ENCODE measurements around the gene CPAMD8. TPM values are rescaled to one million over a fixed set of nuclear protein-coding genes. Genes with fewer than 3 reads are reported as not detected.

Gene CPAMD8
- total RNA-seq, 3 donors from 2014 or later = 2.3 to 5.8 (median 3.1) TPM

DNA sequence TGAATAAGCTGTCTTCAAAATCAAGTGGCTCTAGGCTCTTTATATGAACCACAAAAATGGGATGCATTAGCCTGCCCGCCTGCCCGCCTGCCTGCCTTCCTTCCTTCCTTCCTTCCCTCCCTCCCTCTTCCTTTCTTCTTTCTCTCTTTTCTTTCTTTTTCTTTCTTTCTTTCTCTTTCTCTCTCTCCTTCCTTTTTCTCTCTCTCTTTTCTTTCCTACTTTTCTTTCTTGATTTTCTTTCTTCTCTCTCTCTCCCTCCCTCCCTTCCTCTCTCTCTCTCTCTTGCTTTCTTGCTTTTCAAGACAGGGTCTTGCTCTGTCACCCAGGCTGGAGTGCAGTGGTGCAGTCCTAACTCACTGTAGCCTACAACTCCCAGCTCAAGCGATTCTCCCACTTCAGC, 110.9 kb downstream of the CPAMD8 start:
- DNase-seq (no peak), ATAC-seq (no peak)
- Histone ChIP-seq H3K4me3 (no peak overlapping the region), H3K36me3 (ENCODE audit: low read depth) (no peaks in the 10 kb centered on the region), H3K9me3 (peaks cover 15% of the 10 kb centered on the region), H3K4me1 (ENCODE audit: low read depth) (no peaks in the 10 kb centered on the region)
- TF ChIP-seq, protein P1, sequence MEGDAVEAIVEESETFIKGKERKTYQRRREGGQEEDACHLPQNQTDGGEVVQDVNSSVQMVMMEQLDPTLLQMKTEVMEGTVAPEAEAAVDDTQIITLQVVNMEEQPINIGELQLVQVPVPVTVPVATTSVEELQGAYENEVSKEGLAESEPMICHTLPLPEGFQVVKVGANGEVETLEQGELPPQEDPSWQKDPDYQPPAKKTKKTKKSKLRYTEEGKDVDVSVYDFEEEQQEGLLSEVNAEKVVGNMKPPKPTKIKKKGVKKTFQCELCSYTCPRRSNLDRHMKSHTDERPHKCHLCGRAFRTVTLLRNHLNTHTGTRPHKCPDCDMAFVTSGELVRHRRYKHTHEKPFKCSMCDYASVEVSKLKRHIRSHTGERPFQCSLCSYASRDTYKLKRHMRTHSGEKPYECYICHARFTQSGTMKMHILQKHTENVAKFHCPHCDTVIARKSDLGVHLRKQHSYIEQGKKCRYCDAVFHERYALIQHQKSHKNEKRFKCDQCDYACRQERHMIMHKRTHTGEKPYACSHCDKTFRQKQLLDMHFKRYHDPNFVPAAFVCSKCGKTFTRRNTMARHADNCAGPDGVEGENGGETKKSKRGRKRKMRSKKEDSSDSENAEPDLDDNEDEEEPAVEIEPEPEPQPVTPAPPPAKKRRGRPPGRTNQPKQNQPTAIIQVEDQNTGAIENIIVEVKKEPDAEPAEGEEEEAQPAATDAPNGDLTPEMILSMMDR (IDR thresholded peaks at IDR 0.05) = no peak
- intact Hi-C loops (cut with DNase I, micrococcal nuclease) = no loop called here

GRCh38 chr19:16915135-16915534, 111.5 kb downstream of the CPAMD8 start:
- TF ChIP-seq, protein P1 (IDR thresholded peaks at IDR 0.05) = no peak
- Histone ChIP-seq H3K9me3 (peaks cover 15% of the 10 kb centered on the region), H3K4me1 (ENCODE audit: low read depth) (no peaks in the 10 kb centered on the region), H3K4me3 (no peak overlapping the region), H3K36me3 (ENCODE audit: low read depth) (no peaks in the 10 kb centered on the region)
- ATAC-seq = no peak
- intact Hi-C loops (cut with DNase I, micrococcal nuclease) = no loop called here
- no peak for DNase-seq

DNA sequence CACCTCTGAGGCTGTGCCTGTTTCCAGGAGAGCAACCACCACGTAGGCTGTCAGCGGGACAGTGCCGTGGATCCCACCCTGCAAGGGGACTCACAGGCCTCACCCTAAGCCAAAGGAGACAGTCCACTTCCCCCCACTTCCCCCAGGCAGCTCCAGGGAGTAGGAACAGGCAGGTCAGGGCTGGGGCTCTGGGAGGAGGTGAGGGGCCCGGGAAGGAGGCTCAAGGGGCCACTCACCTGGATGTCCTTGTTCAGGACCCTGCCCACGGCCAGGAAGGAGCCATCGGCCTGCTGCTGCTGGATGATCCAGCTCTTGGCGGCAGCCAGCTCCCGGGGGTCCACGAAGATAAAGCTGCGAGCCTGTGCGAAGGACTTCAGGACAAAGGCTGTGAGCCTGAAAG, 112.2 kb downstream of the CPAMD8 start:
- TF ChIP-seq, protein P1 (IDR thresholded peaks at IDR 0.05) = no peak
- no peaks in the 10 kb centered on the region for H3K36me3 ChIP-seq (ENCODE audit: low read depth)
- DNase-seq (no peak), ATAC-seq (no peak)
- intact Hi-C loops (cut with DNase I, micrococcal nuclease) = no loop called here
- peaks cover 15% of the 10 kb centered on the region for H3K9me3 ChIP-seq
- H3K4me1 ChIP-seq (ENCODE audit: low read depth) = no peaks in the 10 kb centered on the region
- H3K4me3 ChIP-seq = no peak overlapping the region

DNA sequence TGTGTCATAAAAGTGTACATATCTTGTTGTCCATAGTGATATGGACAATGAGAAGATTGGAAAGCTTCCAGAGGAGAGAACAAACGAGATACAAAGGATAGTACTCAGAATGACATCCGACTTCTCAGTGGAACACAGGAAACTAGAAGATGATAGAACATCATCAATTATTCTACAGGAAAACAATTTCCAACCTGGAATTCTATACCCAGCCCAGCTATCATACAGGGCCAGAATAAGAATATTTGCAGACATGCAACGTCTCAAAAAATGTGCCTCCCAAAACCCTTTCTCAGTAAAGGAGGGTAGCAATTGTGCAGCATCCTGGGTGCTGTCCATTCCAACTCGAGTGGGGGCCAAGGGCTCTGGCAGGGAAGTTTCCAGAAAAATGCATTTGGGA, 113.8 kb downstream of the CPAMD8 start:
- H3K9me3 ChIP-seq = peaks cover 15% of the 10 kb centered on the region
- no peaks in the 10 kb centered on the region for H3K4me1 ChIP-seq (ENCODE audit: low read depth)
- H3K36me3 ChIP-seq (ENCODE audit: low read depth) = no peaks in the 10 kb centered on the region
- intact Hi-C loops (cut with DNase I, micrococcal nuclease) = no loop called here
- DNase-seq (no peak), ATAC-seq (no peak)
- H3K4me3 ChIP-seq = no peak overlapping the region
- TF ChIP-seq, protein P1 (IDR thresholded peaks at IDR 0.05) = no peak

GRCh38 chr19:16911046-16911445, 115.6 kb downstream of the CPAMD8 start:
- Histone ChIP-seq H3K36me3 (ENCODE audit: low read depth) (no peaks in the 10 kb centered on the region), H3K4me1 (ENCODE audit: low read depth) (no peaks in the 10 kb centered on the region), H3K9me3 (peaks cover 15% of the 10 kb centered on the region), H3K4me3 (no peak overlapping the region)
- intact Hi-C loops (cut with DNase I, micrococcal nuclease) = no loop called here
- TF ChIP-seq, protein P1 (IDR thresholded peaks at IDR 0.05) = no peak
- no peak for ATAC-seq
- no peak for DNase-seq

DNA sequence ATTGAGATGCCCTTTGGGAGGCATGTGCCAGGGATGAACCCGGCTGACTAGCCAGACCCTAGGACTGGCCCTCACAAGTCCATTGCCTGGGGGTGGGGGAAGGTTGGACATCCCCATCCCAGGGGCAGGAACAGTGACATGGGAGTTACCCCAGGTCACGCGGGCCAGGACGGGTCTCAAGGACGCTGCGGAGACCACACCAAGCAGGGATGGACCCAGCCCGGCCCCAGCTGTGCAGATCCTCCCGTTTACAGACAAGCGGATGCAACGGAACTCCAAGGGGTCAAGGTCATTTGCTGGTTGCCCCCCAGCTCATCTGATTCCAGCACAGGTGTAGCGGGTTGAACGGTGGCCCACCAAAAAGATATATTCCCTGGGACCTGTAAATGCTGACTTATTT, 117.9 kb downstream of the CPAMD8 start:
- TF ChIP-seq, protein P1 (IDR thresholded peaks at IDR 0.05) = no peak
- ATAC-seq (no peak), DNase-seq (no peak)
- H3K36me3 ChIP-seq (ENCODE audit: low read depth) = no peaks in the 10 kb centered on the region
- peaks cover 15% of the 10 kb centered on the region for H3K9me3 ChIP-seq
- intact Hi-C loops (cut with DNase I, micrococcal nuclease) = no loop called here
- no peak overlapping the region for H3K4me3 ChIP-seq
- no peaks in the 10 kb centered on the region for H3K4me1 ChIP-seq (ENCODE audit: low read depth)

Measured in mucosa of descending colon (tissue), 3 donors.